ENCODE measurements around the gene SYNDIG1L. TPM values are rescaled to one million over a fixed set of nuclear protein-coding genes. Genes with fewer than 3 reads are reported as not detected.

Gene SYNDIG1L
- total RNA-seq, 1 experiment from 2014 or later: not detected

DNA sequence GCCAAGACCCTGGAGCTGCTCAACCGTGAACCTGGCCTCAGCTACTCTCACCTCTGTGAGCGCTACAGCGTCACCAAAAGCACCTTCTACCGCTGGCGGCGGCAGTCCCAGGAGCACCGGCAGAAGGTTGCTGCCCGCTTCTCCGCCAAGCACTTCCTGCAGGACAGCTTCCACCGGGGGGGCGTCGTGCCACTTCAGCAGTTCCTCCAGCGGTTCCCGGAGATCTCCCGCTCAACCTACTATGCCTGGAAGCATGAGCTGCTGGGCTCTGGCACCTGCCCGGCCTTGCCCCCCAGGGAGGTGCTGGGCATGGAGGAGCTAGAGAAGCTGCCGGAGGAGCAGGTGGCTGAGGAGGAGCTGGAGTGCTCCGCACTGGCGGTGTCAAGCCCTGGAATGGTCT, 68.4 kb downstream of the SYNDIG1L start:
- no peaks in the 10 kb centered on the region for H3K27me3 ChIP-seq (ENCODE audit: insufficient read depth, low read length)
- DNase-seq (ENCODE audit: low read depth, low spot score): no peak
- no peaks in the 10 kb centered on the region for H3K9me3 ChIP-seq (ENCODE audit: control insufficient read depth in 1 of 2, insufficient read depth in 1 of 2, low read depth in 1 of 2, low read length in 2 of 2)
- no peak overlapping the region for H3K4me3 ChIP-seq (replicated peaks in 1 of 2; ENCODE audit: low read depth in 1 of 2, low read length in 2 of 2)
- intact Hi-C loops (cut with micrococcal nuclease): no loop called here
- ChIA-PET RAD21 (ENCODE audit: low non-redundant PET in 1 of 2, low total read pairs in 2 of 2, uncharacterized antibody in 2 of 2, unreplicated experiment in 2 of 2) (no interaction called here), CTCF (interaction anchor here (1.6 kb wide), 1 partner anchor 121 kb away, joined by 5 read pairs; no protein-coding TSS in a partner anchor), POLR2A (no interaction called here)
- H3K79me2 ChIP-seq (ENCODE audit: insufficient read depth, low read length): no peaks in the 10 kb centered on the region
- no peak for ATAC-seq
- peaks cover 2 to 3% of the 10 kb centered on the region in 2 experiments; a peak in 3 of 4 replicates for H3K4me1 ChIP-seq (ENCODE audit: control insufficient read depth in 1 of 2, insufficient read depth in 2 of 2, low read length in 2 of 2)
- H4K20me1 ChIP-seq (ENCODE audit: insufficient read depth): no peaks in the 10 kb centered on the region
- H3K9me2 ChIP-seq (ENCODE audit: insufficient read depth): no peaks in the 10 kb centered on the region
- no peak overlapping the region for H3K4me2 ChIP-seq (ENCODE audit: low read length)
- H3K36me3 ChIP-seq (ENCODE audit: control insufficient read depth in 1 of 2, insufficient read depth in 2 of 2, low read length in 2 of 2): no peaks in the 10 kb centered on the region
- H2AFZ ChIP-seq (ENCODE audit: low read depth, low read length, poor library complexity, severe bottlenecking): no peak overlapping the region
- H3K9ac ChIP-seq (ENCODE audit: low read length): no peak overlapping the region
- TF ChIP-seq SRF (IDR thresholded peaks at IDR 0.05; ENCODE audit: low read depth): no peak
- TF ChIP-seq, protein P1, sequence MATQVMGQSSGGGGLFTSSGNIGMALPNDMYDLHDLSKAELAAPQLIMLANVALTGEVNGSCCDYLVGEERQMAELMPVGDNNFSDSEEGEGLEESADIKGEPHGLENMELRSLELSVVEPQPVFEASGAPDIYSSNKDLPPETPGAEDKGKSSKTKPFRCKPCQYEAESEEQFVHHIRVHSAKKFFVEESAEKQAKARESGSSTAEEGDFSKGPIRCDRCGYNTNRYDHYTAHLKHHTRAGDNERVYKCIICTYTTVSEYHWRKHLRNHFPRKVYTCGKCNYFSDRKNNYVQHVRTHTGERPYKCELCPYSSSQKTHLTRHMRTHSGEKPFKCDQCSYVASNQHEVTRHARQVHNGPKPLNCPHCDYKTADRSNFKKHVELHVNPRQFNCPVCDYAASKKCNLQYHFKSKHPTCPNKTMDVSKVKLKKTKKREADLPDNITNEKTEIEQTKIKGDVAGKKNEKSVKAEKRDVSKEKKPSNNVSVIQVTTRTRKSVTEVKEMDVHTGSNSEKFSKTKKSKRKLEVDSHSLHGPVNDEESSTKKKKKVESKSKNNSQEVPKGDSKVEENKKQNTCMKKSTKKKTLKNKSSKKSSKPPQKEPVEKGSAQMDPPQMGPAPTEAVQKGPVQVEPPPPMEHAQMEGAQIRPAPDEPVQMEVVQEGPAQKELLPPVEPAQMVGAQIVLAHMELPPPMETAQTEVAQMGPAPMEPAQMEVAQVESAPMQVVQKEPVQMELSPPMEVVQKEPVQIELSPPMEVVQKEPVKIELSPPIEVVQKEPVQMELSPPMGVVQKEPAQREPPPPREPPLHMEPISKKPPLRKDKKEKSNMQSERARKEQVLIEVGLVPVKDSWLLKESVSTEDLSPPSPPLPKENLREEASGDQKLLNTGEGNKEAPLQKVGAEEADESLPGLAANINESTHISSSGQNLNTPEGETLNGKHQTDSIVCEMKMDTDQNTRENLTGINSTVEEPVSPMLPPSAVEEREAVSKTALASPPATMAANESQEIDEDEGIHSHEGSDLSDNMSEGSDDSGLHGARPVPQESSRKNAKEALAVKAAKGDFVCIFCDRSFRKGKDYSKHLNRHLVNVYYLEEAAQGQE (IDR thresholded peaks at IDR 0.05; ENCODE audit: low read depth): no peak
- TF ChIP-seq EZH2 (IDR thresholded peaks at IDR 0.05): no peak
- TF ChIP-seq, protein P2, sequence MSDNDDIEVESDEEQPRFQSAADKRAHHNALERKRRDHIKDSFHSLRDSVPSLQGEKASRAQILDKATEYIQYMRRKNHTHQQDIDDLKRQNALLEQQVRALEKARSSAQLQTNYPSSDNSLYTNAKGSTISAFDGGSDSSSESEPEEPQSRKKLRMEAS (IDR thresholded peaks at IDR 0.05): no peak
- no peak for TF ChIP-seq POLR2A (IDR thresholded peaks at IDR 0.05; ENCODE audit: borderline replicate concordance, extremely low read depth, insufficient read depth, insufficient read length)
- no peak for TF ChIP-seq POLR2AphosphoS5 (IDR thresholded peaks at IDR 0.05; ENCODE audit: low read depth, low read length)
- TF ChIP-seq, protein P3, sequence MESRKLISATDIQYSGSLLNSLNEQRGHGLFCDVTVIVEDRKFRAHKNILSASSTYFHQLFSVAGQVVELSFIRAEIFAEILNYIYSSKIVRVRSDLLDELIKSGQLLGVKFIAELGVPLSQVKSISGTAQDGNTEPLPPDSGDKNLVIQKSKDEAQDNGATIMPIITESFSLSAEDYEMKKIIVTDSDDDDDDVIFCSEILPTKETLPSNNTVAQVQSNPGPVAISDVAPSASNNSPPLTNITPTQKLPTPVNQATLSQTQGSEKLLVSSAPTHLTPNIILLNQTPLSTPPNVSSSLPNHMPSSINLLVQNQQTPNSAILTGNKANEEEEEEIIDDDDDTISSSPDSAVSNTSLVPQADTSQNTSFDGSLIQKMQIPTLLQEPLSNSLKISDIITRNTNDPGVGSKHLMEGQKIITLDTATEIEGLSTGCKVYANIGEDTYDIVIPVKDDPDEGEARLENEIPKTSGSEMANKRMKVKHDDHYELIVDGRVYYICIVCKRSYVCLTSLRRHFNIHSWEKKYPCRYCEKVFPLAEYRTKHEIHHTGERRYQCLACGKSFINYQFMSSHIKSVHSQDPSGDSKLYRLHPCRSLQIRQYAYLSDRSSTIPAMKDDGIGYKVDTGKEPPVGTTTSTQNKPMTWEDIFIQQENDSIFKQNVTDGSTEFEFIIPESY (IDR thresholded peaks at IDR 0.05; ENCODE audit: extremely low read depth, insufficient replicate concordance, low read length): no peak
- no peak for TF ChIP-seq ELF1 (IDR thresholded peaks at IDR 0.05; ENCODE audit: borderline replicate concordance, low read depth)
- TF ChIP-seq RAD21 (IDR thresholded peaks at IDR 0.05; ENCODE audit: low read depth): no peak
- TF ChIP-seq, protein P4, sequence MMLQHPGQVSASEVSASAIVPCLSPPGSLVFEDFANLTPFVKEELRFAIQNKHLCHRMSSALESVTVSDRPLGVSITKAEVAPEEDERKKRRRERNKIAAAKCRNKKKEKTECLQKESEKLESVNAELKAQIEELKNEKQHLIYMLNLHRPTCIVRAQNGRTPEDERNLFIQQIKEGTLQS (IDR thresholded peaks at IDR 0.05): no peak
- no peak for TF ChIP-seq EGR1 (IDR thresholded peaks at IDR 0.05; ENCODE audit: low read depth)
- TF ChIP-seq ZNF274 (IDR thresholded peaks at IDR 0.05; ENCODE audit: low read depth, low read length): no peak
- no peak for TF ChIP-seq FOSL1 (IDR thresholded peaks at IDR 0.05; ENCODE audit: low read depth)
- no peak for TF ChIP-seq JUND (IDR thresholded peaks at IDR 0.05)
- BruUV-seq (replicated peaks): no TSS peak
- H3K27ac ChIP-seq (ENCODE audit: low read depth, low read length): no peak overlapping the region
